Uterus (tissue), 4 donors: ENCODE data around the gene DCAF8L2. TPM values are rescaled to one million over a fixed set of nuclear protein-coding genes. Genes with fewer than 3 reads are reported as not detected.

Source experiments
- DNase-seq, 2 donors: peaks; one replicate each; pipeline ENCODE4 v3.0.0-alpha.2; 2019 to 2020
- H3K27ac ChIP-seq, 2 donors: fragments of 200-600 bp; sonication (generic); 1 replicate in 1 of 2; 2 replicates in 1 of 2; pipeline ENCODE4 v1.5.1; 2016 to 2018
- H3K27me3 ChIP-seq, 2 donors: fragments of 200-600 bp; sonication (generic); one replicate each; pipeline ENCODE4 v1.5.1; 2018 to 2019; ENCODE audit warnings: control low read depth in 1 of 2
- H3K36me3 ChIP-seq, 2 donors: fragments of 200-600 bp; sonication (generic); one replicate each; pipeline ENCODE4 v1.5.1; 2019; ENCODE audit warnings: control low read depth in 1 of 2
- H3K4me1 ChIP-seq, 2 donors: fragments of 200-600 bp; sonication (generic); one replicate each; pipeline ENCODE4 v1.5.1; 2018 to 2019; ENCODE audit warnings: control low read depth in 1 of 2
- H3K4me3 ChIP-seq, 2 donors: fragments of 200-600 bp; sonication (generic); 1 replicate in 1 of 2; 2 replicates in 1 of 2; pipeline ENCODE4 v1.5.1; 2018 to 2019; ENCODE audit warnings: mild to moderate bottlenecking in 1 of 2
- H3K9me3 ChIP-seq, 2 donors: fragments of 200-600 bp; sonication (generic); one replicate each; pipeline ENCODE4 v1.5.1; 2019; ENCODE audit warnings: control low read depth in 1 of 2
- CTCF ChIP-seq, 4 experiments: fragments of 200-600 bp in 2 of 4; fragments of 450-650 bp in 2 of 4; sonication (generic) in 2 of 4; IDR thresholded peaks; one replicate each; pipeline ENCODE4 v1.5.1; 2016 to 2019; ENCODE audit warnings: antibody characterized with exemption in 4 of 4, mild to moderate bottlenecking in 2 of 4, moderate library complexity in 1 of 4
- POLR2A ChIP-seq, 2 donors: fragments of 450-650 bp; IDR thresholded peaks; one replicate each; pipeline ENCODE4 v1.6.1; 2016; ENCODE audit warnings: antibody characterized with exemption in 2 of 2, mild to moderate bottlenecking in 1 of 2, moderate library complexity in 1 of 2
- intact Hi-C: fragments of 100-400 bp; cut with DNase I; formaldehyde crosslinking; loops from one replicate; pipeline ENCODE4 v1.15.1; 2023; ENCODE audit warnings: low total_unique reads
- total RNA-seq, 4 donors: library from RNA; depleted of rRNA in 3 of 4; stranded (reverse); fragments of >200 nt in 3 of 4; gene quantifications; one replicate each; pipeline versions ENCODE4 v1.1.0 to v1.2.4, GENCODE V29; 2014 to 2023
- donor health status: DM: yes; HTN: yes; CAD: no.

DCAF8L2 gene
- total RNA-seq, 4 donors from 2014 or later, result not detected

- Histone ChIP-seq H3K36me3 (no peaks in the 10 kb centered on the region), H3K4me1 (no peaks in the 10 kb centered on the region), H3K27ac (no peak overlapping the region), H3K9me3 (no peaks in the 10 kb centered on the region), H3K27me3 (no peaks in the 10 kb centered on the region), H3K4me3 (no peak overlapping the region)
- DNase-seq, result no peak
- no peak for TF ChIP-seq CTCF (IDR thresholded peaks at IDR 0.05)
- no peak for TF ChIP-seq POLR2A (IDR thresholded peaks at IDR 0.05)
- intact Hi-C loops, result no loop called here
These were observed 8.2 kb downstream of the DCAF8L2 start for GRCh38 chrX:27598312-27598711.

GRCh38 chrX:27599928-27600327, 9.8 kb downstream of the DCAF8L2 start:
- no peaks in the 10 kb centered on the region for H3K27me3 ChIP-seq
- DNase-seq, result no peak
- intact Hi-C loops, result no loop called here
- TF ChIP-seq CTCF (IDR thresholded peaks at IDR 0.05) (no peak), POLR2A (IDR thresholded peaks at IDR 0.05) (no peak)
- no peaks in the 10 kb centered on the region for H3K36me3 ChIP-seq
- no peaks in the 10 kb centered on the region for H3K9me3 ChIP-seq
- H3K27ac ChIP-seq, result no peak overlapping the region
- no peak overlapping the region for H3K4me3 ChIP-seq
- H3K4me1 ChIP-seq, result no peaks in the 10 kb centered on the region

- H3K4me1 ChIP-seq, result no peaks in the 10 kb centered on the region
- TF ChIP-seq POLR2A (IDR thresholded peaks at IDR 0.05), result no peak
- no peak for TF ChIP-seq CTCF (IDR thresholded peaks at IDR 0.05)
- no peaks in the 10 kb centered on the region for H3K27me3 ChIP-seq
- H3K36me3 ChIP-seq, result no peaks in the 10 kb centered on the region
- intact Hi-C loops, result no loop called here
- H3K27ac ChIP-seq, result no peak overlapping the region
- no peaks in the 10 kb centered on the region for H3K9me3 ChIP-seq
- DNase-seq, result no peak
- no peak overlapping the region for H3K4me3 ChIP-seq
These were observed 10.5 kb downstream of the DCAF8L2 start for GRCh38 chrX:27600686-27601085.

GRCh38 chrX:27608671-27609070, 18.5 kb downstream of the DCAF8L2 start:
- intact Hi-C loops, result no loop called here
- no peaks in the 10 kb centered on the region for H3K4me1 ChIP-seq
- H3K4me3 ChIP-seq, result no peak overlapping the region
- no peaks in the 10 kb centered on the region for H3K36me3 ChIP-seq
- no peak for DNase-seq
- no peaks in the 10 kb centered on the region for H3K27me3 ChIP-seq
- no peaks in the 10 kb centered on the region for H3K9me3 ChIP-seq
- no peak overlapping the region for H3K27ac ChIP-seq
- TF ChIP-seq CTCF (IDR thresholded peaks at IDR 0.05) (no peak), POLR2A (IDR thresholded peaks at IDR 0.05) (no peak)

- no peaks in the 10 kb centered on the region for H3K4me1 ChIP-seq
- intact Hi-C loops, result no loop called here
- H3K36me3 ChIP-seq, result no peaks in the 10 kb centered on the region
- H3K4me3 ChIP-seq, result no peak overlapping the region
- no peaks in the 10 kb centered on the region for H3K9me3 ChIP-seq
- peaks cover 0 to 11% of the 10 kb centered on the region in 2 donors for H3K27me3 ChIP-seq
- H3K27ac ChIP-seq, result no peak overlapping the region
- DNase-seq, result no peak
- TF ChIP-seq POLR2A (IDR thresholded peaks at IDR 0.05), result no peak
- no peak for TF ChIP-seq CTCF (IDR thresholded peaks at IDR 0.05)
These were observed 29.3 kb downstream of the DCAF8L2 start for GRCh38 chrX:27619459-27619858.
